ENCODE measurements around the gene GNAQ.
"Not testable (repeated sequence)": the region's sequence is repeated elsewhere in the genome, so short reads cannot be mapped to it uniquely, and the experiment has no call there.

GNAQ gene

DNA sequence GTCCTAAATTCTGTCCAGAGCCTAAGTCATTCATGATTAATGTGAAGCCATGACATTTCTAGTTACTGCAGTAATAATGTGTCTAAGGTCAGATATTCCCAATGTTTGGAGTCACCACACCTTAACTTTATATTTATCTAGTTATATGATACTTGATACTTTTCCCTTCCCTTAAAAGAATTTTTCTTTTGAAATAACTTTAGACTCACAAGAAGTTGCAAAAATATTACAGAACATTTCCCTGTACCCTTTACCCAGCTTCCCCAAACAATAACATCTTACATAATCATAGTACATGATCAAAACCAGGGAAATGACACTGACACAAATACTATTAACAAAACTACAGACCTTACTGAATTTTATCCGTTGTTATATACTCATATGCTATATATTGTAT, 233.5 kb downstream of the GNAQ start:
- in situ Hi-C loops (cut with HindIII; ENCODE audit: low sequenced_read_pairs), result no loop called here

DNA sequence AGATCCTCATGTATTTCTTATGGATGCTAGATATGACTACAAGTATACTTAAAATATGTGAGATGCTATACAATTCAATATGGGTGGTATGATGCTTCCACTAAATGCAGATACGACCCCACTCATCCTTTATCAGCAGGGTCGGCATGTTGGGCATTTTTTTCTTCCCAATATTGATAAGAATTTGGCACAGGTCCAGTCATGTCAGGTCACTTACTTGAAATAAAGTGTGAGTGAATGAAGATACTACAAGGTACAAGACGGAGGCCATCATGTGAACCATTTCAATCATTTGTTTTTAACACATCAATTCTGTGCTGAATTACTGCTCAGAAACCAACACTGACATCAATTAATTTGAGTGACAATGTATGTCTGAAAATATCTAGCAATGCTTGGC, 236.6 kb downstream of the GNAQ start:
- in situ Hi-C loops (cut with HindIII; ENCODE audit: low sequenced_read_pairs), result no loop called here

DNA sequence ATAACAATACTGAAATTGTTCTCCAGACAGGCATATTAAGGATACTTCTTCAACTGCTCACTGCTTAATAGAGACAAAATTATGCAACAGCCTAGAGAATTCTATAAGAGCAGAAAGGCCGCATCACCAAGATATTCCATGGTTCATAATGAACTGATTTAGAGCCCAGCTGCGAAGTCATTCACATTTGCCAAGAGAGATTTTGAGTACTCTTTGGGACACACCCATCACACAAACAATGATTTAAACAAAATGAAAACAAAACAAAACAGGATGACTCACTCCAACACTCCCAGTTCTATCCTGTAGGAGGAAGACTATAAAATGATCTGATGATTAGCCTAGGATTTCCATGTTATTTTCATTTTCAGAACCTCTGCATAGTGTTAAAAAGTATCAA, 237.8 kb downstream of the GNAQ start:
- in situ Hi-C loops (cut with HindIII; ENCODE audit: low sequenced_read_pairs), result no loop called here

DNA sequence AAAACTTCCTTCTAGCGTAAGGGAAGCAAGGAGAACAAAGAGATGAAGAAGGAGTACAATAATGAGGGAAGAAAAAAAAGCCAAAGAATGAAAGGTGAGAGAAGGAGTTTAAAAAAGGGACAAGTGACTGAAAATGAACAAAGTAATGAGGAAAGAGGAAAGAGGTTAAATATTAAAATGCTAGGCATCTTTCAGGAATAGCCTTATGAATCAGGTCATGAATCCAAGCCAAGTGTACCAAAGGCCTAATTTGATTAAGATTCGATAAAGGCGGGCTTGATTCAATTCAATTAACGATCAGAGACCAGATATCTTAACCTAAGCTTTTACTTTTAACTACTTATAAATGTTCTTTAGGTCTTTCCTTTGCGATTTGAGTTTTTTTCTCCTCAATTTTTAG, 241.7 kb downstream of the GNAQ start:
- in situ Hi-C loops (cut with HindIII; ENCODE audit: low sequenced_read_pairs), result no loop called here

DNA sequence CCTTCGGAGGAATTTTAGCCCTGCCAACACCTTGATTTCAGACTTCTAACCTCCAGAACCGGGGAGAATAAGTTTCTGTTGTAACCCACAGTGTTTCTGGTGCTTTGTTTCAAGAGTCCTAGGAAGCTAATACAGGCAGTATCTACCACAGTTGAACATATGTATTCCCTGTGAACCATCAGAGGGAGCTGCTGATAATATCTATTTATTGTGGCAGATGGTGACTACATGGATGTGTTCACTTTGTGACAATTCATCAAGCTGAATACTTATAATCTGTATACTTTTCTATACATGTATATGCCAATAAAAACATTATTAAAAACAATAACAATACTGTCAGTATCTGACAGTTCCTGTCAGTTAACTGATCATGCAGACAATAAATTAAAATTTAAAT, 246.3 kb downstream of the GNAQ start:
- in situ Hi-C loops (cut with HindIII; ENCODE audit: low sequenced_read_pairs), result no loop called here

DNA sequence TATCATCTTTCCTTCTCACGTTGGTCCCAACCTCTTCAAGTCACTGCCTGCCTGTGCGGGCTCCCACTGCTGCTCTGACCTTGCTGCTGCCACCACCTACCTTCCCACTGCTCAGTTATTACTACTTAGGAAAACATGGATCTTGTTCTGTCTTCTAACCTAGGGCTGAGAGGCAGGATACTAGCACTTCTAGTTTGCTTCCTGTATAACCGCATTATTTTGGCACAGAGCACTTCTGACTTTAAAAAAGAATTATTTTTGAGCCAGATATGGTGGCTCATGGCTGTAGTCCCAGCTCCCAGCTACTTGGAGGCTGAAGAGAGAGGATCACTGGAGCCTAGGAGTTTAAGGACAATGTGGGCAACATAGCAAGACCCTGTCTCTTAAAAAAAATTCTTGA, 248.1 kb downstream of the GNAQ start:
- in situ Hi-C loops (cut with HindIII; ENCODE audit: low sequenced_read_pairs), result no loop called here

DNA sequence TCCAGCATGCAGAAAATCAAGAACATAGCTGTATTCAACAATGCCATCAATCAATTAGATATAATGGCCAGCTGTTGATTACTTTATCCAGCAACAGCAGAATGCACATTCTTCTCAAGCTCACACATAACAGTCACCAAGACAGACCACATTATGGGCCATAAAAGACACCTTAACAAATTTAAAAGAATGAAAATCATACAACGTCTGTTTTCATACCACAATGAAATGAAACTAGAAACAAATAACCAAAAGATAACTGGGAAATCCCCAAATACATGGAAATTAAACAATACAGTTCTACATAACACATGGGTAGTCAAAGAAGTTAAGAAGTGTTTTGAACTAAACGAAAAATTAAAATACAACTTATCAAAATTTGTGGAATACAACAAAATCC, 252.6 kb downstream of the GNAQ start:
- in situ Hi-C loops (cut with HindIII; ENCODE audit: low sequenced_read_pairs), result no loop called here

DNA sequence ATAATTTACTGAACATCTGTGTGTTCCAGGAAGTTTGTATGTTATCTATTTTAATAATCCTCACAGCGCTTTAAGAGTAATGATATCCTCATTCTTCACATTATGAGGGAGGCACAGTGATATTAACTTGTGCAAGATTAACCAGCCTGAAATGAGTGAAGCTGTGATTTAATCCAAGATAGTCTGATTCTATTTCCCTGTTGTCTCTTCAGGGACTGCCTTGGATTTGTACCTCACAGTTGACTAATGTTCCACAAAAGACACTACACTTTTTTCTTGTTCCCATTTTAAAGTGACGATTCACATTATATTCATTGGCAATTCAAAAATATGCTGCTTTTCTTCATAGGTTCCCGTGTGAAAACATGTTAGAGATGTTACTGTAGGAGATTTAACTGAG, 258.2 kb downstream of the GNAQ start:
- in situ Hi-C loops (cut with HindIII; ENCODE audit: low sequenced_read_pairs), result loop anchor here (5.0 kb wide), 1 partner anchor 101 kb away; no protein-coding TSS in a partner anchor

DNA sequence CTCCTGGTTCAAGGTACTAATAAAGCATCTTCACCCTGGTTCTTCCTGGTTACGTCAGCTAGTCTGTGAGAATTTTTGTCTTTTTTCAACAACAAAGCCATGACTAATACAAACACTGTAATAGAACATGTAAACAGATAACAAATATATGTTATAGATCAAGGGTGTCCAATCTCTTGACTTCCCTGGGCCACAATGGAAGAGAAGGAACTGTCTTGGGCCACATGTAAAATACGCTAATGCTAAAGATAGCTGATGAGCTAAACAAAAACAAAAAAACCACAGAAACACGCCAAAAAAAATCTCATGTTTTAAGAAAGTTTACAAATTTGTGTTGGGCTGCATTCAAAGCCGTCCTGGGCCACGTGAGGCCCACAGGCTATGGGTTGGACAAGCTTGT, 259.0 kb downstream of the GNAQ start:
- in situ Hi-C loops (cut with HindIII; ENCODE audit: low sequenced_read_pairs), result loop anchor here (5.0 kb wide), 1 partner anchor 100 kb away; no protein-coding TSS in a partner anchor

DNA sequence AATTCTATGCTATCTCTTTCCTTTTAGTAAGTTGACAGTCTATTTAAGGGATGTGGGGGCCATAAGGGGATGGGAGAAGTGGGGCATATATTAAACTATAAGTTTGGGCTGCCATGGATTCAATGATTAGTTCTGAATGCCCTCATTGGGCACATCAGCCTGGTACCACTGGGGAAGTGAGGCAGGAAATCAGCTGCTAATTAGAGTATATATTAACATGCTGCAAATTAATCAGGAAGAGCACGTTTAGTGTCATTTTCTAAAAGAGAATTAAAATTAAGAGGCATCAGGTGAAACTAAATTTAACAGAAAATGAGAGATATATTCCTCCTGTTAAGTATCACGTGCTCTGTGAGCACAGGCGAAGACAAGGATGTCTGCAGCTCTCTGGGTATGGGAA, 260.4 kb downstream of the GNAQ start:
- in situ Hi-C loops (cut with HindIII; ENCODE audit: low sequenced_read_pairs), result loop anchor here (5.0 kb wide), 1 partner anchor 99 kb away; no protein-coding TSS in a partner anchor

DNA sequence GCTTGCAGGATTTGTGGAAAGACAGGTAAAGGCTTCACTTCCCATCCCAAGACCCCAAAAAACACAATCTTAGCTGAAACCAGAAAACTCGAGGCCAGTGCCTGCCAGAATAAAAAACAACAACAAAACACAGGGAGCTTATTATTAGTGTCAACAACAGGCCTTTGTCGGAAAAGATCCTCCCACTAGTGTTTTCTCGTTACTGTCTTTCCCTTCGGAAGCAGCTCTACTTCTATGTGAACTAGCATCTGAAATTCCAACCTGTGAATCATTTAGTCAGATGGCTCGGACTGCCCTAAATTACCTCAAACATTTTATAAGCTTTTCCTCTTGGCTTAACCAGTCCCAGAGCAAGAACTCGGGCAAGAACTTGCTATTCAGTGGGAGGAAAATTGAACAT, 261.3 kb downstream of the GNAQ start:
- in situ Hi-C loops (cut with HindIII; ENCODE audit: low sequenced_read_pairs), result loop anchor here (5.0 kb wide), 1 partner anchor 98 kb away; no protein-coding TSS in a partner anchor

DNA sequence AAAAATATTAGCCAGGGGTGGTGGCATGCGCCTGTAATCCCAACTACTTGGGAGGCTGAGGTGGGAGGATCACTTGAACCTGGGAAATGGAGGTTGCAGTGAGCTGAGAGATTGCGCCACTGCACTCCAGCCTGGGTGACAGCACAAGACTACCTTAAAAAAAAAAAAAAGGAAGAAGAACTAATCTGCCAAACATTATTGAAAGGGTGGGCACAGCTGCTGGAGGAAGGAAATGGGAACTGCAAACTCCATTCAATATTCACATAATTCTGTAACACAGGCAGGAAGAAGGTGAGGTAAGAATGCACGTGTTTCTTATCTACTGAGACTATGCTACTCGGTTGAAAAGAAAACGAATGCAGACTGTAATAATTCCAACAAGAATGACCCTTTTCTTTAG, 262.4 kb downstream of the GNAQ start:
- in situ Hi-C loops (cut with HindIII; ENCODE audit: low sequenced_read_pairs), result no loop called here

DNA sequence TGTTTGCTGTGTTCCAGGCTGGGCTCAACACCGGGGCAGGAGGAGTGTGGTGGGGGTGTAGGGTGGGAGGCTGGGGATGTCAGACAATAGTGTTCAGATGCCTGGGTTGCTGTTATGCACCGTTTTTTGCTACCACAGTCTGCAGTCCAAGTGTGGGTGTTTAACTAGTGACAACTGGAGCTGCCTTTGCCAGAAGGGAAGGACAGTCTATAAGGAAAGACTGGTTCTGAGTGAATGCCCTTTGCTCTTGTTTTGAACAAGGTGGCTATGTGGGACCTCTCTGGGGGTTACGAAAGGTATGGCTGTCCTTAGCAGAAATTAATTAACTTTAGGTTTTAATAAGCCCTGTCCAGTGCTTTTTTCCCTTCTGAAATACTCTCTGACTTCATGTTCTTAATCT, 265.0 kb downstream of the GNAQ start:
- in situ Hi-C loops (cut with HindIII; ENCODE audit: low sequenced_read_pairs), result no loop called here

DNA sequence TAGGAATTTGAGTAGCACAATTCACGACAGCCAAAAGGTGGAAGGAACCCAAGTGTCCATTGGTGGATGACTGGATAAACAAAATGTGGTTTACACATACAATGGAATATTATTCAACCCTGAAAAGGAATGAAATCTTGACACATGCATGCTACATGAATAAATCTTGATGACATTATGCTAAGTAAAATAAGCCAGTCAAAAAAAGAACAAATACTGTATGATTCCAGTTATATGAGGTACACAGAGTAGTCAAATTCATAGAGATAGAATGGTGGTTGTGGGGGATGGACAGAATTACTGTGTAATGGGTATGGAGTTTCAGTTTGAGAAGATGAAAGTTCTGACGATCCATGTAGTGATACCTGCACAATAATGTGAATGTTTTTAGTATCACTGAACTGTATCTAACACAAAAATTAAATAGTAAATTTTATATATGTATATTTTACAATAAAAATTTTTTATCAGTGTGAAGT, 265.8 kb downstream of the GNAQ start:
- in situ Hi-C loops (cut with HindIII; ENCODE audit: low sequenced_read_pairs), result no loop called here

DNA sequence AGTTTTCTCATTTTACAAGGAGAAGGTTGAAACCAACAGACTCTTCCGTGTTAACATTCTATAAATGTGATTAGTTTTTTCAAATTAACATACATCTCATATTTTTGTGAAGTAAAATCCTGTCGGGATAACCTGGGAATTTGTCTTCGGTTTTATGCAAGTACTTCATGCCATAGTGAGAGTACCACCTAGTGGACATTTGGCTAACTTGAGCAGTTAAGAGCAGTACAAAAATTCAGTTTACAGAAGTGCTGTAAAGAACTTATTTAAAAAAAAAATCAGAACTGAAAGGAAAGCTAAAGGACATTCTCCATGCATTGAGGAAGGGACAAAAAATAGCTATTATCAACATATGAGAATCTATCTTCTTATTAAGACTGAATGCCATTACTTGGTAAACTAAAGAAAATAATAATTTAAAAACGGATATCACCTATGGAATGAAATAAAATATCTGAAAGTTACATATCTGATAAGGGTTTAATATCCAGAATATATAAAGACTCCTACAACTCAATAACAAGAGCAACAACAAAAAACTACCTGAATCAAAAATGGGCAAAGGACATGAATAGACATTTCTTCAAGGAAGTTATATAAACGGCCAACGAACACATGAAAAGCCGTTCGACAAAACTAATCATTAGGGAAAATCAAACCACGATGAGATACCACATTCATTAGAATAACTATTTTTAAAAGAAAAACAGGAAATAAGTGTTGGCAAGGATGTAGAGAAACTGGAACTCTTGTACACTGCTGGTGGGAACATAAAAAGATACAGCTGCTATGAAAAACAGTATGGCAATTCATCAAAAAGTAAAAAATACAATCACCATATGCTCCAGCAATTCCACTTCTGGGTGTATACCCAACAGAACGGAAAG, 266.5 kb downstream of the GNAQ start:
- in situ Hi-C loops (cut with HindIII; ENCODE audit: low sequenced_read_pairs), result no loop called here

DNA sequence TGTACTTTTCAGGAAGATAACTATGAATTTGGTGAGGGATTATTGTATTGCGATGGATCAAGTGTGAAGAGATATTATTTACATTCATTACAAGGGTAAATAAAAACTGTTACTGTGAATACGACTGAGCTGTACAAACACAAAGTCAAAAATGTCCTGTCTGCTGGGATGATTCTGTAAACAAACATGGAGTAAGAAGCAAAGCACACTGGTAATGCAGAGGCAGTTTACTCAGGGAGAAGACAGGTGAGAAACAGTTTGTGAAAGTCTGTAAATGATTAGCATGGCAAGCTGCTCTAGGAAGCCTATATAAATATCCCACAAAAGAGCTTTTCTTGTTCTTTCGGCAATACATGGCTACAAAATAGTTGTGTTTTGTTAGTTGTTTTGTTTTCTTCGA, 268.0 kb downstream of the GNAQ start:
- in situ Hi-C loops (cut with HindIII; ENCODE audit: low sequenced_read_pairs), result no loop called here

DNA sequence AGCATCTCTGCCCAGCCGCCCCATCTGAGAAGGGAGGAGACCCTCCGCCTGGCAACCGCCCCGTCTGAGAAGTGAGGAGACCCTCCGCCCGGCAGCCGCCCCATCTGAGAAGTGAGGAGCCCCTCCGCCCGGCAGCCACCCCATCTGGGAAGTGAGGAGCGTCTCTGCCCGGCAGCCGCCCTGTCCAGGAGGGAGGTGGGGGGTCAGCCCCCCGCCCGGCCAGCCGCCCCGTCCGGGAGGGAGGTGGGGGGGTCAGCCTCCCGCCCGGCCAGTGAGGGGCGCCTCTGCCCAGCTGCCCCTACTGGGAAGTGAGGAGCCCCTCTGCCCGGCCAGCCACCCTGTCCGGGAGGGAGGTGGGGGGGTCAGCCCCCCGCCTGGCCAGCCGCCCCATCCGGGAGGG, 270.7 kb downstream of the GNAQ start:
- in situ Hi-C loops (cut with HindIII; ENCODE audit: low sequenced_read_pairs), result not testable (repeated sequence)

DNA sequence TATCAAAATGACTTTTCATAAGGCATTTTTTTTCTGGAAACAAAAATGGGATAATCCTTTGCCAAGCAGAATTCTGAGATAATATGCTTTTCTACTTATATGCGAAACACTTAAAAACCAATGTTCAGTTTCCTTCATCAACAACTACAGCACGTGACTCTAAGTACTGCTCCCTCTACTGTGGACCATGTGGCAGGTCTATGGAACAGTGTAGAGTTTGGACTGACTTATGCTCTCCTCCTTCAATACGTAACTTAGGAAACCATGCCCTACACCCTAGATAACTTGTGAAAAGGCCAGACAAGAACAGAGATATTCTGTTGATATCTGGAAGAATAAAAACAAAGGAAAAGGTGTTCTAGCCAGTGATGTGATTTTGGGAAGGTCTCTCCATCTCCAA, 272.2 kb downstream of the GNAQ start:
- in situ Hi-C loops (cut with HindIII; ENCODE audit: low sequenced_read_pairs), result no loop called here

DNA sequence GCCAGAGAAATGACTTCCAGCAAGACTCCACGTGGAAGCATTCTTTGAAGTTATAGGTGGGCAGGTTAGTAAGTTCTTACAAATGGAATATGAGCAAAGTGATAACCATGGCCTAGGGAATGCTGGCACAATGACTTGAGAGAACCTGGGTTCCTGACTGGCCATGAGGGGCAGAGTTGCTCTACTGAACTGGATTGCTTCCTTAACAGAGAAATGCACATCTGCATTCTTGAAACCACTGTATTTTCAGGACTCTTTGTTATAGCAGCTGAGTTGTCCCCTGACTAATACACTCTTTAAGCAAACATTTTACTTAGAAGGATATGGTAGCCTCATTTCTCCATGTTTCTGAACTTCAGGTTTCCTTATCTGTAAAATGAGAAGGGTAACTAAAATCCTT, 275.2 kb downstream of the GNAQ start:
- in situ Hi-C loops (cut with HindIII; ENCODE audit: low sequenced_read_pairs), result no loop called here

DNA sequence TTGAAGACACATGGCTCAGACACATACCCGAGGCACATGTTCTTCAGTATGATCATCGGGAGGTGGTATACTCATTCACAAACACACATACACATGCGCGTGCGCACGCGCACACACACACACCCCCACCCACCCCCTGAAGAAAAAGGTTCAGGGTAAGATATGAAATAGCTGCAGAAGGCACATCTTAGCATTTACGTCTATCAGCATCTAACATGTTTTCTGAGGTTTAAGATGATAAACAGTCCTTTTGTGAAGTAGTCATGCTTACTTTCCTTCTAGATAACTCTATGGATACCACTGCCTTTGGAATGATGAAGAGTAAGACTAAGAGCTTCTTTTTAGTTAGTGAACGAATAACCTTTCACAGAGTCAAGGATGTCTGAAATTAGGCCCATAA, 278.4 kb downstream of the GNAQ start:
- in situ Hi-C loops (cut with HindIII; ENCODE audit: low sequenced_read_pairs), result no loop called here

DNA sequence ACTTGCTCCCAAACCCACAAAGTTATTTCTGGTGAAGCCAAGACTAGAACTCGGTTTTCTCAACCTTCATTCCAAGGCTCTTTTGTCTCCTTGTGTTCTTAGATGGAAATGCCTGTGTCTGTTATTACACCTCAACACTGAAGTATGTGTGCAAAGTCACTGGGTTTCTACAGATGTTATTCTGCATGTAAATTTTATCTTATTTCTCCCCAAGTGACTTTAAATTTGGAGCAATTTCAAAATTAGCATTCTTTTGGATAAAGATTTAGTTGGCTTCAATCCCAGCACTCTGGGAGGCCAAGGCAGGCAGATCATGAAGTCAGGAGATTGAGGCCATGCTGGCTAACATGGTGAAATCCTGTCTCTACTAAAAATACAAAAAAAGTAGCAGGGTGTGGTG, 279.1 kb downstream of the GNAQ start:
- in situ Hi-C loops (cut with HindIII; ENCODE audit: low sequenced_read_pairs), result no loop called here

DNA sequence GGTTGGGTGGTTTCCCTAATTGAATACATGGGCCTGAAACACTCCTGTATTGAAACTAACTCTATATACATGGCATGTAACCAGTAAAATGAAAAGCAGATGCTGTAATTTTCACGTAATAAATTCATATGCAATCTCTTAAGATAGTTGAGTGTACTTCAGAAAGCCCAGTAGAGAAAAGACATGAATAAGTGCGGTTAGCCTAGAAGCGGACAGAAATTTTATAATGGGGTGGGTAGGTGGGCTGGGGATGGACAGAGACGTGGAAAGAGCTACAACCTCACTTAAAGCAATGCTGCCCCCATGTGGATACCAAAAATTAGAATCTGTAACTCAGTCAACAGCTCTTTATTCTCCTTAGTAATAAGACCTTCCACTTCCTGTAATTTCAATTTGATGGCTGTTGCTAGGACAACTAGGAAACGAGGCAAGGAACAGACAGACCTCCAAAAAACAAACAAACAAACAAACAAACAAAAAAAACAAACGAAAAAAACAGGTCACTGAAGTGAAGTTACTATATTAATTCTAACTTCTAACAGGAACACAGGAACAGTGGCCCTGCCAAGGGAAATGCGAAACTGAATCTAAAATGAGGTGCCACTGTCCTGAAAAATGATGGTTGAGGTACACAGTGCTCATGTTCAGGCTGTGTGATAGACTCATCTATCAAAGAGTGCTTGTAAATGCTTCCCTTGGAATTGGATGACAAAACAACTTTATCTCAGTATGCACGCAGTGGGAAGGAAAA, 280.1 kb downstream of the GNAQ start:
- in situ Hi-C loops (cut with HindIII; ENCODE audit: low sequenced_read_pairs), result no loop called here
